ENCODE measurements around the gene SLC37A3.

Gene SLC37A3

DNA sequence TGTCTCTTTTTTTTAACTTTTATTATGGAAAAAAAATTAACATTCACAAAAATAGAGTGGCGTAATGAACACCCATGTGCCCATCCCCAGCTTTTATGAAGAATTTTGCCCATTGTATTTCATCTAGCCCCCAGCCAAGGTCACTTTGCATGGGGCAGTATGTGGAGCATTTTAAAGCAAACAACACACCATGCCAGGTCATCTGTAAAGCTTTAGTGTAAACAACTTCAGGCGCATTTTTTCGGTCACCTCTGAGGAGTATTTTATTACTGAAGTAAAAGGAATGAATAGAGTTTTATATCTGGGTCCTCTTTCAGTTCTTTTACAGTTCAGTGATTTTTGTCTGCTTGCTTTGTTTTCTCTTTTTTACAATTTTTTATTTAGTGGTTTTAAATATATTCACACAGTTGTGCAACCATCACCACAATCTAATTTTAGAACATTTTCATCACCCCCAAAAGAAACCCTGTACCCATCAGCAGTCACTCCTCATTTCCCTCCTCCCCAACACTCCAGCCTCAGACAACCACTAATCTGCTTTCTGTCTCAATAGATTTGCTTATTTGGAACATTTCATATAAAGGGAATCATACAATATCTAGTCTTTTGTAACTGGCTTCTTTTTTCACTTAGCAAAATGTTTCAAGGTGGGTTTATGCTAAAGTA is 87.9 kb downstream of the SLC37A3 start:
- no peak for DNase-seq

DNA sequence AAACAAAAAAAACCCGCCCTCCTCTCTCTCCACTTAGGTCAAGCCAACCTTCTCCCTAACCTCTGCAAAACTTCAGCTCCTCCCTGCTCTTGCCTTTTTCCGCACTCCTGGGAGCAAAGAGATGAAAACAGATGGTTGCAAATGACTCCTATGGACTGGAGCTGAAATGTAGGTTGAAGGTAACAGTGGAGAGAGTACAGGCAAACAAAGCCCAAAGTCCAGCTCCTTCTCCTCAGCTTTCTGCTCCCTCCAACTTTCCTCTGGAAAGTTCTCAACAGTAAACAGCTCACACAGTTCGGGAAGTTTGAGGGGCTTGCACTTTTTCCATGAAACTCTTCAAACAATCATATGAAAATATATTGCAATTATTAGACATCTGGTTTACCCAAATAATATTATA is 90.3 kb downstream of the SLC37A3 start:
- no peak for DNase-seq

DNA sequence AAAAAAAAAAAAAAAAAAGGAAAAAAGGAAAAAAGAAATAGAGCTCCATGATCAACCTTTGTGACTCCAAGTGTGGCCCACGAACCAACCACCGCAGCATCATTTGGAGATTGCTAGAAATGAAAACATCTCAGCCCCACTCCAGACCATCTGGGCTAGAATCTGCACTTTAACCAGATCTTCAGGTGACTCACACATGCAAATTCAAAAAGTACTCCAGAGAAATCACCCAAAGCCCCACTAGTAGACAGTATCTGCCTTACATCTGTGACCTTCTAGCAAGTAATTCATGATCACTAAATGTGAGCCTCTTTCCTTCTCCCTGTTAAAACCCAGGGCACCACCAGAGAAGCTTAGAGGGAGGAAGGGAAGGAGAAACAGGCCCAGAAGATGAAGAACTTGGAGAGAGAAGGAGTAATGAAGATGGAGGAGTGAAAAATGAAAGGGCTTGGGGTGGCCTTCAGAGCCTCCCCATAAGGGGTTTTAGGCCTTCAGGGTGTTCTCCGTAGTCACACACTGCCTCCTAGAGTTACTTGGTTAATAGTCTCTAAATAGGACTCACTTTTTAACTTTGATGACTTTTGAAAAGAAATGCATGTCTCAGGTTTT is 94.0 kb downstream of the SLC37A3 start:
- DNase-seq = no peak

DNA sequence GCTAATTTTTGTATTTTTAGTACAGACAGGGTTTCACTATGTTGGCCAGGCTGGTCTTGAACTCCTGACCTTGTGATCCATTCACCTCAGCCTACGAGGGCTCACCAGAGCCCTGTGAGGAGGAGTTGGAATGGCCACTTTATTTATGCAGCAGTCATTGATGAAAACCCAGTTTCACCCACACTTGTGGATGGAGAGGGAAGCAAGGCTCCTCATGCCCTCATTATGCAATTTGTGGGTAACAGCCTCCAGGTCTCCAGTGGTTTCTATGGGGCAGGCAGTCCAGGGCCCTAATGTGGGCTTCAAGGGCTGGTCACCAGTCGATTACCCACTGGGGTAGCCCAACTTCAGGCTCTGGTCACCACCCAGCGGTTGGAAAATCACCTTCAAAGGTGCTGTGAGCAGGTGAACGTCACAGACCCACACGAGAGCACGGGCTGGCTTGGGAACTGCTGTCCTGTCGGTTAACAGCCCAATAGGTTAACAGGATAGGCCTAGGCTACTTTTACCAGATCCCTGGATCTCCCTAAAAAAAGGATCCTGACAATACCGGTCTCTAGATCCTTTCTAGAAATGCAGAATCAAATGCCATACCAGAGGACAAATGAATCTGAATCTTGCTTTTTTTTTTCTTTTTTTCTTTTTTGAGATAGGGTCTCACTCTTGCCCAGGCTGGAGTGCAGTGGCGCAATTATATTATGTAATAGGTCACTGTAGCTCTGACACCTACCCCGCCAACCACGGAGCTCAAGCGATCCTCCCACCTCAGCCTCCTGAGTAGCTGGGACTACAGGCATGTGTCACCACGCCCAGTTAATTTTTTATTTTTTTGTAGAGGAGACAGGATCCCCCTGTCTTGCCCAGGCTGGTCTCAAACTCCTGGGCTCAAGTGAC is 97.8 kb downstream of the SLC37A3 start:
- DNase-seq = no peak

DNA sequence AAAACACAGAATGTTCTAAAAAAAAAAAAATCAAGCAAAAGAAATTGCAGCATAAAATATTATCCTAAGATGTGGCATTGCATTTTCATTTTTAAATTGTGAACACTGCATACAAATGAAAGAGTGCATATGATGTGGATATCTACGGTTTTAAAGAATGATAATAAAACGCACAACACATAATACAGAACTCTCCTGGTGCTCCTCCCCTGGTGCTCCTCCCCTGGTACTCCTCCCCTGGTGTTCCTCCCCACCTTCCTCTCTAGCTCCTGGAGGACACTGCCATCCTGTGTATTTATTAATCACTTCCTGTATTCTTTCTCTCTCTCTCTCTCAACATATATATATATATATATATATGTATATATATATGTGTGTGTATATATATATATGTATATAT is 100.1 kb downstream of the SLC37A3 start:
- no peak for DNase-seq

DNA sequence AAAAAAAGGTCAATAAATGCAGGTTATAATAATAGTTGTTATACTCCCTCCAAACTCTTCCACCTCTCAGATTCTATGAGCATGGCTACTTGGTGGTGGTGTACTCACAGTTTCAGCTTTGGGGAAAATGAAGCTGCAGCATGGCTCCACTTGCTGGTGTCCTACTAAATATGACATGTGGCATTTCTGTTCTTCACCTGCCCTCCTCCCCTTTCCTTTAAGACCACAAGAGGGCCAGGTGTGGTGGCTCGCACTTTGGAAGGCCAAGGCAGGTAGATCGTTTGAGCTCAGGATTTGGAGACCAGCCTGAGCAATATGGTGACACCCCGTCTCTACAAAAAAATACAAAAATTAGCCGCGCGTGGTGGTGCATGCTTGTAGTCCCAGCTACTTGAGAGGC is 101.1 kb downstream of the SLC37A3 start:
- DNase-seq = no peak

DNA sequence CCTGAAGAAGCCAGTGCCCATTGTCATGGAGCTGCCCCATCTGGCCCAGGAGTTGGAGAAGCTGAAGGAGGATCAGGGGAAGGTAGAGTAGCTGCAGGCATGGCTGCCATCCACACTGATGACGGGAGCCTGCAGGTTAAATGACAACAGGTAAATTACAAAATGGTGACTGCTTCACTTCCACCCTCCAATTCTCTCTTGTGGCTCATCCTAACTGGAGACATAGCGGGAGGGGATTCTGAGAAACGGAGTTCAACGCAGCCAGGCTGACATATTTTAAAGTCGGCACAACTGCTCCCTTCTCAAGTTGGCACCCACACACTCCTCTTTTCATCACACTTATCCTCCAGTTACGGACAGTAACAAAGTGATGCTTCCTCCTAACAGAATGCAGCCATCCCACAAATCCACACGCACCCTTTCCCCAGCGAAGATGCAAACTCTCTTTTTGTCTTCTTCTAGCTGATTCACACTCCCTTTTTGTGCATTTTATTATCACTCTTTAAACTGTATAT is 103.0 kb downstream of the SLC37A3 start:
- DNase-seq = no peak

DNA sequence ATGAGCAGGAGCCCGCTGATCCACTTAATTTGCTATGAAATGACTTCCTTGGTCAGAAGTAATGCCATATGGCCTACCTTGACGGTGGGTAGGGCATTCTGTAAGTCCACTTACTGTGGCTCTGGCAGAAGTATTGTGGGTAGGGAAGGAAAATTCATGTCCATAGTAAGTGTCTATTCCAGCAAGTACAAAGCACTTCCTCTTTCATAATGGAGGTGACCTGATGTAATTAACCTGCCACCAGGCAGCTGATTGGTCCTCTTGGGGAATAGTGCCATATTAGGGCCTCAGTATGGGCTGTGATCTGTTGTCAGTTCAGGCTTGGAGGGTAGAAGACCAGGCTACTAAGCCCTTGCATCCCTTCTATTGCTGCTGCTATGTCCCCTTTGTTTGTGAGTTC is 103.9 kb downstream of the SLC37A3 start:
- DNase-seq = no peak

DNA sequence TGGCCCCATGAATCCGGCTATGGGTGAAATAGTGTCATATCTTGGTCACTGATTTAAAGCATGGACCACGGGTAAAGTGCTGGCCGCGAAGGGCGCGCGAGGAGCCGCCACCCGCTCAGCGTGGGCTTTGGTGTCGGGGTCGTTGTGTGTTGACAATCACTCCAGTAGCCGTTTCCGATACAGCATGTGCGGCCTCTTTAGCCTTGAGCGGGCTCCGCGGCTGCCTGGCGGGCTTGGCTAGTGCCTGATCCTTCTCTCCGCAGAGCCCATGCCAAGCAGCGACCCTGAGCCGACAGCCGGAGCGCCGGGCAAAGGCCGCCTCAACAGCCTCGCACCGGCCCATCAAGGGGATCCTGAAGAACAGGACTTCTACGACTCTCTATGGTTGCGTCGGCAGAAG is 105.9 kb downstream of the SLC37A3 start:
- no peak for DNase-seq

DNA sequence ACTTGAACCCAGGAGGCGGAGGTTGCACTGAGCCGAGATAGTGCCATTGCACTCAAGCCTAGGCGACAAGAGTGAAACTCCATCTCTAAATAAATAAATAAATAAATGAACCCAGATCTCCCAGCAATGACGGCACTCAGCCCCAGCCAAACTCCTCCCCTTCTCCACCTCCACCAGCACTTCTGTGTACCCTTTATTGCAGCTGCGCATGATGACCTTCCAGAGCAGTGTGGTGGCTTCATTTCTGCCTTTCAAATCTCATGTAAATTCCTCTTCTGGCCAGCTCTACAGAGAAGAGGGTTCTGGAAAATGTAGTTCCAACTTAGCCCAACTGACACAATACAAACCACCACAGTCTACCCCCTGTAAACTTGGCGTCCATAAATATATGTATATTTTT is 108.5 kb downstream of the SLC37A3 start:
- DNase-seq = no peak

DNA sequence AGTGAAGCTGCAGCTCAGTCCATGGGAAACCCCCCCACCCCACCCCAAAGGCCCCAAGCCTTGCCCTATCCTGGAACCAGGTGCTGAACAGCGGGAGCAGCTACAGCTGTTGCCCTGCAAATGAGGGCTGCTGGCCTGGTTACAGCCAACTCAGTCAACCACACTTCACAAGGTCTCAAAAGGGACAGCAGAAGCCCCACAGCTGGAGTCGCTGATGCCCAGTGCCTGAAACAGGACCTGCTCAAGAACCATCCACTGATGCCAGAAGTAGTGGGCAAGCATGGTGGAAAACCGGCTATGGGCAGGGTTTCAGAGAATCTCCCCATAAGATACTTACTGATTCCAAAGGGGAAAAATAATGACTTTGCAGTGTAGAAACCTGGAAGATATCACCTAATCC is 110.3 kb downstream of the SLC37A3 start:
- no peak for DNase-seq

DNA sequence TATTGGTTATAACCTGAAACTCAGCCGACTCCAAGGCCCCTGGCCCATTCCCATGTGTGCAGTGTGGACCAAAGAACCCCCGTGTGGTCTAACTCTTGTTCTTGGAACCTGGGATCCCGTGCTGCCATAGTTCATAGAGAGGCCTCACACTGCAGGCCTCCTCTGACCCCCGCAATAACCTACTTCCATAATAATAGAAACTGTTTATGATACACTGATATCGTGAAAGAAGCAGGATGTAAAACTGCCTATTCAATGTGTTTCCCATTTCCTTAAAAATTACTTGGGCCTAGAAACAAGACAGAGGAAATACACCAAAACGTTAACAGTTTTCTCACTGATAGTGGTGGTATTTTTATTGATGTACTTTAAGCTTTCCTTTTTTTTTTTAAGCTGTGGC is 112.4 kb downstream of the SLC37A3 start:
- DNase-seq = no peak

DNA sequence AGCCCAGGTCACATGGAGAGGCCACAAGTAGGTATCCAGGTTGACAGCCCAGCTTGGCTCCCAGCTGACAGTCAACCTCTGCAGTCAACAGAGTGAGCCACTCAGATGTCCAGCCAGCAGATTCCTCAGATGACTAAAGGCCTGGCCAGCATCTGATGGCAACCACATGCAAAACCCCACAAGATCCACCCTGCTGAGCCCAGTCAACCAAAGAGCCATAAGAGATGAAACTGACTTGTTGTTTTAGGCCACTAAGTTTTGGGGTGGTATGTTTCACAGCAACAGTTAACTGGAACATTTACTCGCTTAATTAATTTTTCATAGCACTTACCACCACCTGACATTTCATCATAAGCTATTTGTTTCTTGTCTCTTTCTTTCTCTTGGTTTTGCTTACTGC is 114.3 kb downstream of the SLC37A3 start:
- no peak for DNase-seq
